ENCODE results near the gene NTN3.

DNA sequence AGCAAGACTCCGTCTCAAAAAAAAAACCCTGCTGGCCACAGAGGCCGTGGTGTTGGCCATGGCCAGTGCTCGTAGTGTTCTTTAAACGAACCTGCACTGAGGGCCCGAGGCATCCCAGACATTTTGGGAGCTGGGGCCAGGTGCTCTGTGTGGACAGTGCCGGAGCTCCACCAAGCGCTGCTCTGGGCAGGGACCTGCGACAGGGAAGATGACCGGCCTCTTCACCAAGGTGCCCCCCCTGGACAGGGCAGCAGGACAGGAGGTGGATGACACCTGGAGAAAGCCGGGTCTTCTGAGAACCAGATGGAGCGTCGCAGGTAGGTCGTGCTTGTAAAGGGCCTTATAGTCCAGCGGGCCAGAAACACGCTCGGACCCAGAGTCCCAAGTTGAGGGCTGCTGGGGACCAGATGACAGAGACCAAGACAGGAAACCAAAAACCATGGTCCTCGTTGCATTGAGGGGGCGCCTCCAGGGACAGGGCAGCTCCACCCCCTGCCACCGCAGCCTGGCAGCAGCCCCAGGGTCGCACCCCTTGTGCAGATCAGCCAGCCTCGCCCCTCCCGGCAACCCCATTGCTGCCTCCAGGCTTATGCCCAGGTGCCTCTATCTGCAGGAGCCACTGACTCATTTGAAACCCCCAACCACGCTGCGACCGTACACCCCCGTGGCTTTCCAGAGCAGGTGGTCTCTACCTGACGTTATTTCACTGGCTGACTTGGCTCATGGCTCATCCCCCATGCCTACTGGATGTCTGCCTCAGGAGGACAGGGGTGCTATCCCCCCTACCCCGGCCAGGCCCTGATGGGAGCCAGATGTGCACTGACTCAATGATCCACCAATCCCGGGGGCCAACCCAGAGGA is 4.2 kb upstream of the NTN3 start:
- TF ChIP-seq, protein P1, sequence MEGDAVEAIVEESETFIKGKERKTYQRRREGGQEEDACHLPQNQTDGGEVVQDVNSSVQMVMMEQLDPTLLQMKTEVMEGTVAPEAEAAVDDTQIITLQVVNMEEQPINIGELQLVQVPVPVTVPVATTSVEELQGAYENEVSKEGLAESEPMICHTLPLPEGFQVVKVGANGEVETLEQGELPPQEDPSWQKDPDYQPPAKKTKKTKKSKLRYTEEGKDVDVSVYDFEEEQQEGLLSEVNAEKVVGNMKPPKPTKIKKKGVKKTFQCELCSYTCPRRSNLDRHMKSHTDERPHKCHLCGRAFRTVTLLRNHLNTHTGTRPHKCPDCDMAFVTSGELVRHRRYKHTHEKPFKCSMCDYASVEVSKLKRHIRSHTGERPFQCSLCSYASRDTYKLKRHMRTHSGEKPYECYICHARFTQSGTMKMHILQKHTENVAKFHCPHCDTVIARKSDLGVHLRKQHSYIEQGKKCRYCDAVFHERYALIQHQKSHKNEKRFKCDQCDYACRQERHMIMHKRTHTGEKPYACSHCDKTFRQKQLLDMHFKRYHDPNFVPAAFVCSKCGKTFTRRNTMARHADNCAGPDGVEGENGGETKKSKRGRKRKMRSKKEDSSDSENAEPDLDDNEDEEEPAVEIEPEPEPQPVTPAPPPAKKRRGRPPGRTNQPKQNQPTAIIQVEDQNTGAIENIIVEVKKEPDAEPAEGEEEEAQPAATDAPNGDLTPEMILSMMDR (IDR thresholded peaks at IDR 0.05; ENCODE audit: low read depth, low read length, poor library complexity, severe bottlenecking) = no peak
- TF ChIP-seq EZH2phosphoT487 (IDR thresholded peaks at IDR 0.05; ENCODE audit: borderline replicate concordance, low read length) = no peak
